ENCODE measurements around the gene RPA3.

RPA3 gene
- 19.3 to 22.3 reads per million in 2 donors for total RNA-seq

GRCh38 chr7:7718492-7718891 lies at the start of gene RPA3:
Gene RPA3, minus strand, starts transcription at chr7:7718607. Its CDS starts 78,189 bp downstream, at chr7:7640418.
- no peak for DNase-seq

- no peak for DNase-seq
Observed at GRCh38 chr7:7766671-7767070, 48.3 kb upstream of the RPA3 start.

- DNase-seq: no peak
Observed at GRCh38 chr7:7765422-7765821, 47.0 kb upstream of the RPA3 start.

- DNase-seq: no peak
Observed at GRCh38 chr7:7764520-7765396, 46.4 kb upstream of the RPA3 start.

- DNase-seq: no peak
Observed at GRCh38 chr7:7761974-7762779, 43.8 kb upstream of the RPA3 start.

GRCh38 chr7:7761340-7761973 lies 43.0 kb upstream of the RPA3 start:
- no peak for DNase-seq

GRCh38 chr7:7757576-7757975 lies 39.2 kb upstream of the RPA3 start:
- DNase-seq: no peak

- DNase-seq: no peak
Observed at GRCh38 chr7:7756577-7756976, 38.2 kb upstream of the RPA3 start.

GRCh38 chr7:7751243-7752092 lies 33.1 kb upstream of the RPA3 start:
- no peak for DNase-seq

GRCh38 chr7:7750571-7751242 lies 32.3 kb upstream of the RPA3 start:
- no peak for DNase-seq

GRCh38 chr7:7746458-7746857 lies 28.1 kb upstream of the RPA3 start:
- DNase-seq: no peak

- DNase-seq: no peak
Observed at GRCh38 chr7:7745966-7746365, 27.6 kb upstream of the RPA3 start.

GRCh38 chr7:7745258-7745657 lies 26.9 kb upstream of the RPA3 start:
- DNase-seq: no peak

GRCh38 chr7:7742223-7742622 lies 23.8 kb upstream of the RPA3 start:
- no peak for DNase-seq

- DNase-seq: no peak
Observed at GRCh38 chr7:7740037-7740355, 21.6 kb upstream of the RPA3 start.

- DNase-seq: no peak
Observed at GRCh38 chr7:7739204-7740036, 21.0 kb upstream of the RPA3 start.

GRCh38 chr7:7738622-7739021 lies 20.2 kb upstream of the RPA3 start:
- DNase-seq: no peak

- DNase-seq: no peak
Observed at GRCh38 chr7:7738177-7738576, 19.8 kb upstream of the RPA3 start.

- DNase-seq: no peak
Observed at GRCh38 chr7:7737674-7738073, 19.3 kb upstream of the RPA3 start.

- no peak for DNase-seq
Observed at GRCh38 chr7:7736671-7737070, 18.3 kb upstream of the RPA3 start.

Measured in T-helper 9 cell (primary cell).